MM.1S (cell line): ENCODE data around the gene RREB1.

Experiments
- DNase-seq: peaks from one replicate; pipeline ENCODE4 v3.0.0-alpha.2; 2015
- H2AFZ ChIP-seq: fragments of 300-600 bp; sonication (generic); 2 replicates; pipeline ENCODE4 v1.6.0; 2016; ENCODE audit warnings: antibody characterized with exemption, low read length
- H3F3A ChIP-seq: fragments of 300-600 bp; sonication (generic); 2 replicates; pipeline ENCODE4 v1.6.1; 2016; ENCODE audit warnings: mild to moderate bottlenecking, antibody characterized with exemption, low read length, moderate library complexity, mixed read lengths; ENCODE audit not compliant: insufficient read depth
- H3K27ac ChIP-seq: fragments of 300-600 bp; sonication (generic); 2 replicates; pipeline ENCODE4 v1.5.1; 2016; ENCODE audit warnings: mild to moderate bottlenecking, low read length
- H3K27me3 ChIP-seq: fragments of 300-600 bp; sonication (generic); replicated peaks from 2 replicates; pipeline ENCODE4 v1.6.0; 2016; ENCODE audit warnings: low read length; ENCODE audit not compliant: insufficient read depth
- H3K36me3 ChIP-seq: fragments of 300-600 bp; sonication (generic); replicated peaks from 2 replicates; pipeline ENCODE4 v1.6.1; 2016; ENCODE audit warnings: mild to moderate bottlenecking, low read length, mixed read lengths; ENCODE audit not compliant: insufficient read depth
- H3K4me1 ChIP-seq: fragments of 300-600 bp; sonication (generic); 2 replicates; pipeline ENCODE4 v1.6.1; 2016; ENCODE audit warnings: low read length, mixed read lengths
- H3K4me2 ChIP-seq: fragments of 300-600 bp; sonication (generic); 2 replicates; pipeline ENCODE4 v1.6.0; 2016; ENCODE audit warnings: low read depth, low read length
- H3K4me3 ChIP-seq: fragments of 300-600 bp; sonication (generic); 2 replicates; pipeline ENCODE4 v1.5.1; 2016; ENCODE audit warnings: low read length, mixed read lengths
- H3K79me2 ChIP-seq: fragments of 300-600 bp; sonication (generic); 2 replicates; pipeline ENCODE4 v1.6.1; 2016; ENCODE audit warnings: mixed run types, low read length, mixed read lengths
- H3K9ac ChIP-seq: fragments of 300-600 bp; sonication (generic); 2 replicates; pipeline ENCODE4 v1.6.1; 2016; ENCODE audit warnings: low read length, mixed read lengths
- H3K9me2 ChIP-seq: fragments of 300-600 bp; sonication (generic); replicated peaks from 2 replicates; pipeline ENCODE4 v1.6.1; 2016; ENCODE audit warnings: mild to moderate bottlenecking, low read length, mixed read lengths; ENCODE audit not compliant: insufficient read depth
- H3K9me3 ChIP-seq: fragments of 300-600 bp; sonication (generic); replicated peaks from 2 replicates; pipeline ENCODE4 v1.6.1; 2016; ENCODE audit warnings: mild to moderate bottlenecking, low read length, mixed read lengths; ENCODE audit not compliant: insufficient read depth
- H4K20me1 ChIP-seq: fragments of 300-600 bp; sonication (generic); 2 replicates; pipeline ENCODE4 v1.6.1; 2016; ENCODE audit warnings: mild to moderate bottlenecking, low read length, moderate library complexity, mixed read lengths; ENCODE audit not compliant: insufficient read depth
- EZH2 ChIP-seq: fragments of 300-600 bp; sonication (generic); optimal IDR thresholded peaks from 2 replicates; pipeline ENCODE3; 2017; ENCODE audit warnings: low read depth, mild to moderate bottlenecking, antibody characterized with exemption, low read length, mixed read lengths
- EZH2phosphoT487 ChIP-seq: fragments of 300-600 bp; sonication (generic); IDR thresholded peaks from 2 replicates; pipeline ENCODE4 v1.6.1; 2018; ENCODE audit warnings: antibody characterized with exemption, low read length
- TF ChIP-seq, protein P1 (sequence below): fragments of 300-600 bp; sonication (generic); IDR thresholded peaks from 2 replicates; pipeline ENCODE4 v1.5.1; 2016; ENCODE audit warnings: antibody characterized with exemption, low read length, mixed read lengths

Gene RREB1

DNA sequence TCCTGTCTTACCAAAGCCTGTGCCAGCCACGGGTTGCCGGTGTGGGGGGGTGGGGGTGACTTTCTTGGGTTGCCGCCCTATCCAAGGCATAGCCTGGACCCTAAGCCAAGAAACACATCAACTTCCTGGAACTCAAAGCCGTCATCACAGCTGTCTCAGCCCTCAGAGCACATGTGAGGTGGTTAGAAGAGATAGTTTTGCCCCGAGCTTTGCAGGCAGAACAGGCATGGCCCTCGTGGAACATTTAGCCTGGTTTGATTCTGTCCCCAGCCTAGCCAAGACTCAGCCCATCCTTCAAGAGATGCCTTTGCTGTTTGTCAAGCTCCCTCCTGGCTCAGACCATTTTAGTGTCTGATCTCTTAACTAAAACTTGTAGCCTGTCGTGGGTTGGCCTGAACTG lies 64.9 kb downstream of the RREB1 start:
- H3K27ac ChIP-seq = no peak overlapping the region
- H3K9me2 ChIP-seq = no peaks in the 10 kb centered on the region
- H3K9me3 ChIP-seq = no peaks in the 10 kb centered on the region
- no peaks in the 10 kb centered on the region for H3K27me3 ChIP-seq
- TF ChIP-seq EZH2 = no peak
- no peak for TF ChIP-seq EZH2phosphoT487
- TF ChIP-seq, protein P1, sequence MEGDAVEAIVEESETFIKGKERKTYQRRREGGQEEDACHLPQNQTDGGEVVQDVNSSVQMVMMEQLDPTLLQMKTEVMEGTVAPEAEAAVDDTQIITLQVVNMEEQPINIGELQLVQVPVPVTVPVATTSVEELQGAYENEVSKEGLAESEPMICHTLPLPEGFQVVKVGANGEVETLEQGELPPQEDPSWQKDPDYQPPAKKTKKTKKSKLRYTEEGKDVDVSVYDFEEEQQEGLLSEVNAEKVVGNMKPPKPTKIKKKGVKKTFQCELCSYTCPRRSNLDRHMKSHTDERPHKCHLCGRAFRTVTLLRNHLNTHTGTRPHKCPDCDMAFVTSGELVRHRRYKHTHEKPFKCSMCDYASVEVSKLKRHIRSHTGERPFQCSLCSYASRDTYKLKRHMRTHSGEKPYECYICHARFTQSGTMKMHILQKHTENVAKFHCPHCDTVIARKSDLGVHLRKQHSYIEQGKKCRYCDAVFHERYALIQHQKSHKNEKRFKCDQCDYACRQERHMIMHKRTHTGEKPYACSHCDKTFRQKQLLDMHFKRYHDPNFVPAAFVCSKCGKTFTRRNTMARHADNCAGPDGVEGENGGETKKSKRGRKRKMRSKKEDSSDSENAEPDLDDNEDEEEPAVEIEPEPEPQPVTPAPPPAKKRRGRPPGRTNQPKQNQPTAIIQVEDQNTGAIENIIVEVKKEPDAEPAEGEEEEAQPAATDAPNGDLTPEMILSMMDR = no peak
- H3K36me3 ChIP-seq = no peaks in the 10 kb centered on the region
- H2AFZ ChIP-seq = no peak overlapping the region
- DNase-seq = no peak
- no peaks in the 10 kb centered on the region for H4K20me1 ChIP-seq
- peaks cover 14% of the 10 kb centered on the region for H3K4me1 ChIP-seq
- H3K4me3 ChIP-seq = no peak overlapping the region
- H3K9ac ChIP-seq = no peak overlapping the region
- no peak overlapping the region for H3K4me2 ChIP-seq
- H3F3A ChIP-seq = no peaks in the 10 kb centered on the region
- H3K79me2 ChIP-seq = peaks cover 72% of the 10 kb centered on the region

DNA sequence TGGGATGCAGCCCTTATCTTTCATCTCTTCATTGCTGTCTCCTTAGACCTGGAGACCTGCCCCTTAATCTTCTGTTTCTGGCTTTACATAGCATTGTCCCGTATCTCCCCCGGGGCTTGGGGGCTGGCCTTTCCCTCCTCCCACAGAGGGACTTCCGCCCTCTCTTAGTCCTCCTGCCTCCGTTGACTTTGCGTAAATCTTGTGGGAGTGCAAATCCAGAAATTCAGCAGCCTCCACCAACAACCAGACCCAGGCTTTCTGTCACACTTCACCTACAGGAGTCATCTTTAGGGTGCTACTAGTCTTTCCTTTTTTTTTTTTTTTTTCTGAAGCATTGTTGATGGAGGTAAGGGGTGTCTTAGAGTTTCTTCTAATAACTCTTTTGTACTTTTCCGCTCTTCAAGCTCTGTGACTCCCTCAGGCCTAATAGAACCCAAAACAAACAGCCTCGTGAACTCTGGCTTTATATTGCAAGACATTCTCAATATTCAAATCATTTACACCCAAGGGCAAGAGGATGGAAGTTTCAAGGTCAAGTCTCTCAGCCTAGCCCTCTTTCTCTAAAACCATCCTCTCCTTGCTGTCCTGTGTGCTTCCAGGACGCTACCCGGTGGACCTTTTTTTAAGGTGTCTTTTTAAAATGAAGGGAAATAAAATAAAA lies 66.2 kb downstream of the RREB1 start:
- Histone ChIP-seq H3K27me3 (no peaks in the 10 kb centered on the region), H4K20me1 (no peaks in the 10 kb centered on the region), H3K27ac (no peak overlapping the region), H3K9ac (no peak overlapping the region), H3K9me3 (no peaks in the 10 kb centered on the region), H3K4me3 (no peak overlapping the region), H3K79me2 (peaks cover 66% of the 10 kb centered on the region), H3F3A (no peaks in the 10 kb centered on the region), H3K9me2 (no peaks in the 10 kb centered on the region), H2AFZ (no peak overlapping the region), H3K4me2 (no peak overlapping the region), H3K4me1 (peaks cover 14% of the 10 kb centered on the region), H3K36me3 (no peaks in the 10 kb centered on the region; the same call in 1 of the 2 replicates)
- TF ChIP-seq, protein P1 = no peak
- TF ChIP-seq EZH2 (no peak), EZH2phosphoT487 (no peak)
- no peak for DNase-seq

DNA sequence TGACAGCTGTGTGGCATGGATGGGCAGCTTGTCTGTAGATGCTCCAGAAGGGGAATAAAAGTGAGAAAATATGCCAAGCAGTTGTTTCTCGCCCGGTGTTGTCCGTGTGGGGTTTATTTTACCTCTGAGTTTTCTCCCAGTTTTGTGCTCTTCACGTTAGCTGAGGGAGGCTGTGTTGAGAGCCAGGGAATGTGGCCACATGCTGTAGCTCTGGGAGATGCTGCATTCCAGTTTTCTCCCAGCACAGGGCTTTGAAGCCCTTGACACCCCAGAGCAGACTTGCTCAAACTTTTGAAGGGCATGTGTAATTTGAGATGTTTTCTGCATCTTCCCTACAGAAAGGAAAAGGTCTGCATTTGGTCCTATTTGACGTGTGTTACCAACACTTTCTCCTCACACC lies 67.7 kb downstream of the RREB1 start:
- Histone ChIP-seq H3K4me1 (peaks cover 11% of the 10 kb centered on the region), H3K9me2 (no peaks in the 10 kb centered on the region), H3K27ac (no peak overlapping the region), H3K9ac (no peak overlapping the region), H3K9me3 (no peaks in the 10 kb centered on the region), H3K4me3 (no peak overlapping the region), H4K20me1 (no peaks in the 10 kb centered on the region), H3K79me2 (peaks cover 51% of the 10 kb centered on the region), H3F3A (no peaks in the 10 kb centered on the region), H3K27me3 (no peaks in the 10 kb centered on the region), H2AFZ (no peak overlapping the region), H3K36me3 (no peaks in the 10 kb centered on the region; the same call in 1 of the 2 replicates), H3K4me2 (no peak overlapping the region)
- TF ChIP-seq EZH2 (no peak), EZH2phosphoT487 (no peak)
- TF ChIP-seq, protein P1 = no peak
- no peak for DNase-seq
